Pancreas (tissue), 10 donors: ENCODE data around the gene DDAH2. TPM values are rescaled to one million over a fixed set of nuclear protein-coding genes. Genes with fewer than 3 reads are reported as not detected.
A peak's percentile ranks its signal among the peaks of the same experiment; 100 is the strongest.

Experiments used
- ATAC-seq, 4 donors: fragments of 200-7000 bp; cut with Tn5 transposase; one replicate each; pipeline versions ENCODE4 v1.8.0 to v1.9.1; 2020; ENCODE audit warnings: mild to moderate bottlenecking in 4 of 4, moderate library complexity in 4 of 4
- DNase-seq, 6 donors: peaks; one replicate each; pipeline ENCODE4 v3.0.0-alpha.2; 2020
- FAIRE-seq: peaks from 2 replicates; lab custom pipeline; 2012; peaks lifted over from hg19 to GRCh38; lab: Jason Lieb, UNC
- H3K27ac ChIP-seq, 4 donors: fragments of 200-600 bp; sonication (generic); 1 replicate in 3 of 4; 2 replicates in 1 of 4; pipeline versions ENCODE4 v1.5.0 to v1.8.0; 2020
- H3K27me3 ChIP-seq, 4 donors: fragments of 200-600 bp; one replicate each; pipeline ENCODE4 v1.8.0; 2021
- H3K36me3 ChIP-seq, 3 donors: fragments of 200-600 bp; sonication (generic) in 1 of 3; one replicate each; pipeline versions ENCODE4 v1.5.0 to v1.8.0; 2020 to 2021
- H3K4me1 ChIP-seq, 3 donors: fragments of 200-600 bp; one replicate each; pipeline ENCODE4 v1.8.0; 2021
- H3K4me3 ChIP-seq, 4 donors: fragments of 200-600 bp; sonication (generic) in 2 of 4; one replicate each; pipeline versions ENCODE4 v1.5.0 to v1.8.0; 2020 to 2021
- H3K9me3 ChIP-seq, 4 donors: fragments of 200-600 bp; one replicate each; pipeline ENCODE4 v1.8.0; 2021
- WGBS, 2 donors: extraction: QIAGEN DNeasy Blood & Tissue Kit; methylation state at CpG; one replicate each; pipeline ENCODE4 v1.1.7; 2013; 5-methylcytosine and 5-hydroxymethylcytosine counted together
- intact Hi-C, 3 donors: fragments of 100-400 bp; cut with DNase I; formaldehyde crosslinking; loops; one replicate each; pipeline versions ENCODE4 v1.11.1 to v1.14.2; 2022
- polyA plus RNA-seq, 2 donors: library from polyadenylated mRNA; stranded (reverse); fragments of 200-250 nt; gene quantifications; one replicate each; pipeline ENCODE4 v1.2.3, GENCODE V29; 2013
- total RNA-seq, 6 donors: library from RNA; stranded (reverse); fragmentation: NEBNext Ultra II Directional in 4 of 6; extraction: Animal tissue kit (Norgen Biotek cat#: 25700) in 4 of 6; gene quantifications; one replicate each; pipeline versions ENCODE4 v1.2.1 to v1.2.4, GENCODE V29; 2021 to 2023
- TF ChIP-seq, protein P1 (sequence below), 4 donors: fragments of 200-600 bp; sonication (generic) in 3 of 4; IDR thresholded peaks; one replicate each; pipeline versions ENCODE4 v1.5.0 to v1.8.0; 2021; ENCODE audit warnings: antibody characterized with exemption in 4 of 4
- donor health status: healthy with polysubstance abuse.
- donor health status: DM: no; HTN: no; CAD: no; lungs with moderate emphysema.
- donor health status: DM: no; HTN: no; CAD: no.
- donor health status: control.
- donor health status: control.
- donor health status: Bipolar disorder and iron deficiency.
- donor health status: DM: yes; HTN: yes; CAD: no.
- donor health status: DM: no; HTN: no; CAD: no.
- donor health status: DM: no; HTN: no; CAD: no.
- donor health status: DM: yes; HTN: yes; CAD: no.

The DDAH2 gene
- total and polyA plus RNA-seq, 8 donors: 6.5 to 68.8 (median 18.2) TPM

DNA sequence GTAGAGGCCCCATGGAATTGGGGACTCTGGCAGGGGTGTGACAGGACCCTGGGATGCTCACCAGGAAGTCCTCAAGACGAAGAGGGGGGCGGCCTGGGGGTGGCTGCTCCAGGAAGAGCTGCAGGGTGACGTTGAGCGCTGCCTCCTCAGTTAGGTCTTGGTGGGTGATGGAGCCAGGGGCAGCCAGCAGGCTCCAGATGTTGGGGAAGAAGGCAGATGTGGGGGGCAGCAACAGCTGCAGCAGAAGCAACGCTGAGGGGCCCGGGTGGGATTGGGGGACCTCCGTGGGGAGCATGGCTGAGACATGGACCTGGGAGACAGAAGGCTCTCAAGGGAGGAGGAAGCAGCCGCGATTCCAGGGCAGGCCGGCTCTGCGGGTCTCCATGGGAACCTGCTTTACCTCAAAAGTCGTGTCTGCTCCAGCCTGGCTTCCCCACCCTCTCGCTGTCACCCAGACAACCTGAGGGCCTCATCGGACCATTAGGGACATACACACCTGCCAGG, 47.4 kb upstream of the DDAH2 start:
- H3K36me3 ChIP-seq: peaks cover 0 to 23% (median 10%) of the 10 kb centered on the region in 3 donors
- DNase-seq: peak in 2 of 6 donors; percentile 48 to 81
- H3K4me1 ChIP-seq: peaks cover 5 to 8% (median 6%) of the 10 kb centered on the region in 3 donors
- H3K27ac ChIP-seq: peak overlapping the region; percentile 59 to 78 (median 68)
- H3K4me3 ChIP-seq: peak overlapping the region in 2 of 4 donors; percentile 18 to 31
- ATAC-seq: peak; percentile 14 to 57 (median 45)
- intact Hi-C loops: loop anchor here in 1 of 3 donors (10.0 kb wide), 1 partner anchor 58 kb away; no protein-coding TSS in a partner anchor
- no peaks in the 10 kb centered on the region for H3K27me3 ChIP-seq
- WGBS, 2 donors: 32 to 39% methylated on average over 12 to 14 of the region's 14 CpGs
- TF ChIP-seq, protein P1, sequence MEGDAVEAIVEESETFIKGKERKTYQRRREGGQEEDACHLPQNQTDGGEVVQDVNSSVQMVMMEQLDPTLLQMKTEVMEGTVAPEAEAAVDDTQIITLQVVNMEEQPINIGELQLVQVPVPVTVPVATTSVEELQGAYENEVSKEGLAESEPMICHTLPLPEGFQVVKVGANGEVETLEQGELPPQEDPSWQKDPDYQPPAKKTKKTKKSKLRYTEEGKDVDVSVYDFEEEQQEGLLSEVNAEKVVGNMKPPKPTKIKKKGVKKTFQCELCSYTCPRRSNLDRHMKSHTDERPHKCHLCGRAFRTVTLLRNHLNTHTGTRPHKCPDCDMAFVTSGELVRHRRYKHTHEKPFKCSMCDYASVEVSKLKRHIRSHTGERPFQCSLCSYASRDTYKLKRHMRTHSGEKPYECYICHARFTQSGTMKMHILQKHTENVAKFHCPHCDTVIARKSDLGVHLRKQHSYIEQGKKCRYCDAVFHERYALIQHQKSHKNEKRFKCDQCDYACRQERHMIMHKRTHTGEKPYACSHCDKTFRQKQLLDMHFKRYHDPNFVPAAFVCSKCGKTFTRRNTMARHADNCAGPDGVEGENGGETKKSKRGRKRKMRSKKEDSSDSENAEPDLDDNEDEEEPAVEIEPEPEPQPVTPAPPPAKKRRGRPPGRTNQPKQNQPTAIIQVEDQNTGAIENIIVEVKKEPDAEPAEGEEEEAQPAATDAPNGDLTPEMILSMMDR (IDR thresholded peaks at IDR 0.05): no peak
- no peak for FAIRE-seq
- H3K9me3 ChIP-seq: no peaks in the 10 kb centered on the region

DNA sequence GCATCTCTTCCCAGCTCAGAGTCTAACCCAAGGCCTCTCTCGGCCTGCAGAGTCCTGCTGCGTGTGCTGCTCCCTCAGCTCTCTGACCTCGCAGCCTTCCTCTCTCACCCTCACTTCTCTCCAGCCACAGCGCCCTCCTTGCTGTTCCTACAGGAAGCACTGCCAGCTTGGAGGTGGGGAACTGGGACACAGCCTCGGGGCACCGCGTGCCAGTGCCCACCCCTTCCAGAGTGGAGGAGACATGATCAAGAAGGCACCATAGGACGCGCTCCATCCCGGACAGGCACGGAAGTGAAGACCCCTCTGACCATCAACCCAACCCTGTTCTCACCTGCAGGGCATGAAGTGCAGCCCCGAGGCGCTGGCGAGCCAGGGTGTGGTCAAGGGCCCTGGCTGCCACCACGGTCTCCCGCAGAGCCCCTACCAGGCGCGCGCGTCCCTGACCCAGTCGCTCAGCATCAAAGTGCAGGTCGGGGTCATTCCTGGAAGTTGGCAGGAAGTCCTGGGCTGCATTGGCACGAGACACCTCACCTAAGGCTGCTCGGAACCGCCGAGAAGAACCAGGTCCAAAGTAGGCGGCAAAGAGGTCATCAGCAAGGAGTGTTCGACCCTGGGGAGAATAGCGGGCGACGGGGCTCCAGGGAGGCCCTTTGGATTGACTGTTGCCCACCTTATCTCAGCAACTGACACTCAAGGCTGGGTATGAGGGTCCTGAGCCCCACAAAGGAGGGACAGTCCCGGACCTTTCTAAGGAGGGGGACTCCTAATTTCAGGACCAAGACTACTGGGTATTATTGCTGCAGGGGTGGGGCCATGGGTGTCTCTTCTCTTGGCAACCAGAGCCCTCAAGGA, 46.8 kb upstream of the DDAH2 start:
- 83 to 86% methylated on average over 32 of the region's 32 CpGs for WGBS, 2 donors
- DNase-seq (peak in 1 of 6 donors; percentile 64), FAIRE-seq (no peak), ATAC-seq (no peak)
- no peaks in the 10 kb centered on the region for H3K9me3 ChIP-seq
- TF ChIP-seq, protein P1 (IDR thresholded peaks at IDR 0.05): no peak
- H3K27me3 ChIP-seq: no peaks in the 10 kb centered on the region
- H3K4me1 ChIP-seq: peaks cover 5 to 8% (median 6%) of the 10 kb centered on the region in 3 donors
- intact Hi-C loops: loop anchor here in 1 of 3 donors (10.0 kb wide), 1 partner anchor 59 kb away; no protein-coding TSS in a partner anchor
- H3K27ac ChIP-seq: no peak overlapping the region
- peaks cover 0 to 19% (median 9%) of the 10 kb centered on the region in 3 donors for H3K36me3 ChIP-seq
- peak overlapping the region in 1 of 4 donors; percentile 31 for H3K4me3 ChIP-seq

DNA sequence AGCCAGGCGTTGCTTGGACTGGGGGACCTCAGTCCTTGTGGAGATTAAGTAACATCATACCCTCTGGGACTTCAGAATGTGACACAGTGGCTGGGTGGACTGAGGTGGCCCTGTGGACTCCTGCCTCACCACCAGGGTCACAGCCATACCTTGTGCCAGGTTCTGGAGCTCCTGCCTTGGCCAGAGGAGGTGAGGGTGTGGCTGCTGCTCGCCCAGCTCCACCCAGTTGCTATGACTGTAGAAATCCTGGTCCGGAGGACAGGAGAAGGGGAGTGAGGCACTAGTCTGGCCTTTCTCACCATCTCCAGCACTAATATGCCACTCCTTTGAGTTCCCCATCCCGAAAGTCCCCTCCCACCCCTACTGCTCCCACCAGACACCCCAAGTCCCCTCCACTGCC, 46.1 kb upstream of the DDAH2 start:
- H3K9me3 ChIP-seq: no peaks in the 10 kb centered on the region
- intact Hi-C loops: loop anchor here in 1 of 3 donors (10.0 kb wide), 1 partner anchor 60 kb away; no protein-coding TSS in a partner anchor
- H3K27me3 ChIP-seq: no peaks in the 10 kb centered on the region
- H3K4me1 ChIP-seq: peaks cover 5 to 8% (median 6%) of the 10 kb centered on the region in 3 donors
- no peak for FAIRE-seq
- ATAC-seq: no peak
- no peak overlapping the region for H3K27ac ChIP-seq
- TF ChIP-seq, protein P1 (IDR thresholded peaks at IDR 0.05): no peak
- peak in 1 of 6 donors; percentile 30 for DNase-seq
- WGBS, 2 donors: 51% methylated on average over 4 of the region's 4 CpGs
- no peak overlapping the region for H3K4me3 ChIP-seq
- H3K36me3 ChIP-seq: peaks cover 0 to 12% (median 6%) of the 10 kb centered on the region in 3 donors

DNA sequence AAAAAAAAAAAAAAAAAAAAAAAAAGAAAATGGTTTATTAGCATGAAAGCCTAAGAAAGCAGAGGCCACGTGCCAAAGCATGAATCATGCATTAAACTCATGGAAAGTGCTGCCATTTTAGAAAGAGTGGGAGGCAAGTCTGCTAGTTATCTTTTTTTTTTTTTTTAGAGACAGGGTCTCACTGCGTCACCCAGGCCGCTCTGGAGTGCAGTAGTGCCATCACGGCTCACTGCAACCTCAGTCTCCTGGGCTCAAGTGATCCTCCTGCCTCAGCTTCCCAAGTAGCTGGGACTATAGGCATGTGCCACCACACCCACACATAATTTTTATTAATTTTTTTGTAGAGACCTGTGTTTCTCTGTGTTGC, 42.9 kb upstream of the DDAH2 start:
- no peaks in the 10 kb centered on the region for H3K27me3 ChIP-seq
- no peaks in the 10 kb centered on the region for H3K9me3 ChIP-seq
- FAIRE-seq (no peak), ATAC-seq (no peak), DNase-seq (peak in 1 of 6 donors; percentile 7)
- peaks cover 4 to 7% (median 5%) of the 10 kb centered on the region in 3 donors for H3K4me1 ChIP-seq
- H3K4me3 ChIP-seq: no peak overlapping the region
- intact Hi-C loops: loop anchor here in 1 of 3 donors (10.0 kb wide), 1 partner anchor 63 kb away; no protein-coding TSS in a partner anchor
- H3K27ac ChIP-seq: no peak overlapping the region
- 67 to 73% methylated on average over 4 of the region's 4 CpGs for WGBS, 2 donors
- TF ChIP-seq, protein P1 (IDR thresholded peaks at IDR 0.05): no peak
- H3K36me3 ChIP-seq: no peaks in the 10 kb centered on the region
